NCI-H524 treated with DMSO at 0.1 percent for 48 hours (cell line): ENCODE results near the gene SORBS1.

Experiments used
- DNase-seq: peaks from one replicate; lab custom pipeline; 2025; lab: John Stamatoyannopoulos, UW

The SORBS1 gene

GRCh38 chr10:95539560-95540284 is 21.4 kb downstream of the SORBS1 start:
- DNase-seq = no peak

- DNase-seq = no peak
Observed at GRCh38 chr10:95538412-95538811, 22.8 kb downstream of the SORBS1 start.

GRCh38 chr10:95537542-95537927 is 23.6 kb downstream of the SORBS1 start:
- no peak for DNase-seq

- DNase-seq = no peak
Observed at GRCh38 chr10:95536894-95537541, 24.2 kb downstream of the SORBS1 start.

- no peak for DNase-seq
Observed at GRCh38 chr10:95536017-95536416, 25.2 kb downstream of the SORBS1 start.

- DNase-seq = no peak
Observed at GRCh38 chr10:95535526-95535925, 25.6 kb downstream of the SORBS1 start.

GRCh38 chr10:95533590-95533989 is 27.6 kb downstream of the SORBS1 start:
- no peak for DNase-seq

GRCh38 chr10:95532536-95532935 is 28.6 kb downstream of the SORBS1 start:
- DNase-seq = no peak

- no peak for DNase-seq
Observed at GRCh38 chr10:95531994-95532399, 29.2 kb downstream of the SORBS1 start.

- no peak for DNase-seq
Observed at GRCh38 chr10:95531058-95531809, 29.9 kb downstream of the SORBS1 start.

- no peak for DNase-seq
Observed at GRCh38 chr10:95530561-95530960, 30.6 kb downstream of the SORBS1 start.

- DNase-seq = no peak
Observed at GRCh38 chr10:95530029-95530428, 31.1 kb downstream of the SORBS1 start.

- DNase-seq = no peak
Observed at GRCh38 chr10:95526044-95526443, 35.1 kb downstream of the SORBS1 start.

GRCh38 chr10:95525033-95525418 is 36.1 kb downstream of the SORBS1 start:
- no peak for DNase-seq

GRCh38 chr10:95524358-95525032 is 36.7 kb downstream of the SORBS1 start:
- DNase-seq = no peak

- no peak for DNase-seq
Observed at GRCh38 chr10:95522117-95522516, 39.1 kb downstream of the SORBS1 start.

GRCh38 chr10:95520617-95521016 is 40.6 kb downstream of the SORBS1 start:
- no peak for DNase-seq

GRCh38 chr10:95518455-95519452 is 42.4 kb downstream of the SORBS1 start:
- no peak for DNase-seq

GRCh38 chr10:95517536-95518454 is 43.4 kb downstream of the SORBS1 start:
- no peak for DNase-seq

- DNase-seq = no peak
Observed at GRCh38 chr10:95516774-95517373, 44.3 kb downstream of the SORBS1 start.
